Neural cell (in vitro differentiated cells): ENCODE results near the gene SP4. TPM values are rescaled to one million over a fixed set of nuclear protein-coding genes. Genes with fewer than 3 reads are reported as not detected.

Experiments used
- H2AFZ ChIP-seq: fragments of 200-600, 300-800 bp; sonication (generic), shearing (Covaris generic); 2 replicates; pipeline ENCODE4 v1.6.0; 2014; ENCODE audit warnings: low read depth, mild to moderate bottlenecking, antibody characterized with exemption, low read length, moderate library complexity
- H3F3A ChIP-seq: fragments of 200-600 bp; shearing (Covaris generic); 2 replicates; pipeline ENCODE4 v1.6.1; 2016; ENCODE audit warnings: mild to moderate bottlenecking, moderate library complexity, mixed read lengths, antibody characterized with exemption, low read length; ENCODE audit not compliant: insufficient read depth, poor library complexity, severe bottlenecking
- H3K27ac ChIP-seq: fragments of 200-600, 300-800 bp; sonication (generic), shearing (Covaris generic); 2 replicates; pipeline ENCODE4 v1.5.1; 2014; ENCODE audit warnings: mild to moderate bottlenecking, low read length, moderate library complexity
- H3K27me3 ChIP-seq: fragments of 300-800, 200-600 bp; sonication (generic), shearing (Covaris generic); 2 replicates; pipeline ENCODE4 v1.6.0; 2014; ENCODE audit warnings: mild to moderate bottlenecking, low read depth, low read length, moderate library complexity; ENCODE audit not compliant: insufficient read depth
- H3K36me3 ChIP-seq: fragments of 300-800, 200-600 bp; sonication (generic), shearing (Covaris generic); 2 replicates; pipeline ENCODE4 v1.5.1; 2014; ENCODE audit warnings: mild to moderate bottlenecking, antibody characterized with exemption, low read length, moderate library complexity; ENCODE audit not compliant: insufficient read depth
- H3K4me2 ChIP-seq: fragments of 300-800, 200-600 bp; sonication (generic), shearing (Covaris generic); 2 replicates; pipeline ENCODE4 v1.6.0; 2014; ENCODE audit warnings: mild to moderate bottlenecking, low read length
- H3K4me3 ChIP-seq: fragments of 300-800, 200-600 bp; sonication (generic), shearing (Covaris generic); 2 replicates; pipeline ENCODE4 v1.5.1; 2014; ENCODE audit warnings: mild to moderate bottlenecking, low read length, moderate library complexity
- H3K79me2 ChIP-seq: fragments of 200-600 bp; shearing (Covaris generic); replicated peaks from 2 replicates; pipeline ENCODE4 v1.6.0; 2014; ENCODE audit warnings: mild to moderate bottlenecking, low read length, moderate library complexity; ENCODE audit not compliant: insufficient read depth
- H3K9ac ChIP-seq: fragments of 300-800, 200-600 bp; sonication (generic), shearing (Covaris generic); 2 replicates; pipeline ENCODE4 v1.6.1; 2016; ENCODE audit warnings: mild to moderate bottlenecking, low read length, mixed read lengths
- H3K9me2 ChIP-seq: fragments of 200-600 bp; shearing (Covaris generic); 2 replicates; pipeline ENCODE4 v1.6.1; 2016; ENCODE audit warnings: mild to moderate bottlenecking, low read length, mixed read lengths; ENCODE audit not compliant: insufficient read depth
- H3K9me3 ChIP-seq: fragments of 200-600, 300-800 bp; sonication (generic), shearing (Covaris generic); 2 replicates; pipeline ENCODE4 v1.6.1; 2016; ENCODE audit warnings: mild to moderate bottlenecking, mixed run types, low read length, moderate library complexity, mixed read lengths
- H4K20me1 ChIP-seq: fragments of 200-600 bp; shearing (Covaris generic); 2 replicates; pipeline ENCODE4 v1.6.1; 2016; ENCODE audit warnings: mild to moderate bottlenecking, mixed run types; ENCODE audit not compliant: insufficient read depth
- CTCF ChIP-seq: fragments of 450-650 bp; IDR thresholded peaks from 2 replicates; pipeline ENCODE4 v1.5.1; 2014; ENCODE audit warnings: antibody characterized with exemption, mild to moderate bottlenecking, moderate library complexity; ENCODE audit not compliant: poor library complexity, severe bottlenecking
- EP300 ChIP-seq: fragments of 450-650 bp; conservative IDR thresholded peaks from 2 replicates; pipeline ENCODE4 v1.6.1; 2014; ENCODE audit warnings: antibody characterized with exemption, mild to moderate bottlenecking, moderate library complexity; ENCODE audit not compliant: poor library complexity, severe bottlenecking
- EZH2 ChIP-seq: fragments of 200-600, 300-800 bp; shearing (Covaris generic), sonication (generic); IDR thresholded peaks from 2 replicates; pipeline ENCODE4 v1.6.1; 2014; ENCODE audit warnings: antibody characterized with exemption, low read length, borderline replicate concordance, mild to moderate bottlenecking; ENCODE audit not compliant: insufficient read depth, poor library complexity, severe bottlenecking
- MXI1 ChIP-seq: fragments of 450-650 bp; conservative IDR thresholded peaks from 2 replicates; pipeline ENCODE4 v1.6.1; 2014; ENCODE audit warnings: antibody characterized with exemption, mild to moderate bottlenecking; ENCODE audit not compliant: poor library complexity, severe bottlenecking
- POLR2AphosphoS5 ChIP-seq: IDR thresholded peaks from 2 replicates; pipeline ENCODE4 v1.6.1; 2012
- RAD21 ChIP-seq: fragments of 450-650 bp; conservative IDR thresholded peaks from 2 replicates; pipeline ENCODE4 v1.6.1; 2014; ENCODE audit warnings: antibody characterized with exemption, mild to moderate bottlenecking, moderate library complexity
- REST ChIP-seq: IDR thresholded peaks from 2 replicates; pipeline ENCODE4 v1.6.1; 2012; ENCODE audit warnings: borderline replicate concordance
- SMC3 ChIP-seq: fragments of 450-650 bp; conservative IDR thresholded peaks from 2 replicates; pipeline ENCODE4 v1.6.1; 2014; ENCODE audit warnings: antibody characterized with exemption, mild to moderate bottlenecking, moderate library complexity; ENCODE audit not compliant: poor library complexity
- TAF1 ChIP-seq: IDR thresholded peaks from 2 replicates; pipeline ENCODE4 v1.6.1; 2012; ENCODE audit warnings: low read depth
- polyA plus RNA-seq: library from polyadenylated mRNA; depleted of rRNA; stranded (reverse); fragments of >200 nt; gene quantifications from 2 replicates; pipeline ENCODE4 v1.2.3, GENCODE V29; 2014

SP4 gene
- polyA plus RNA-seq, 1 donor from 2014 or later = 27.8 TPM

- no peak overlapping the region for H3K4me2 ChIP-seq
- no peak overlapping the region for H3K4me3 ChIP-seq
- no peak overlapping the region for H3K9ac ChIP-seq
- H4K20me1 ChIP-seq = no peaks in the 10 kb centered on the region
- H3K9me2 ChIP-seq = no peaks in the 10 kb centered on the region
- TF ChIP-seq REST (no peak), TAF1 (no peak)
- H3K36me3 ChIP-seq = peaks cover 3% of the 10 kb centered on the region
- no peak overlapping the region for H2AFZ ChIP-seq
- no peaks in the 10 kb centered on the region for H3K9me3 ChIP-seq
- no peaks in the 10 kb centered on the region for H3F3A ChIP-seq
- no peaks in the 10 kb centered on the region for H3K27me3 ChIP-seq
- H3K27ac ChIP-seq = no peak overlapping the region
- peaks cover 19% of the 10 kb centered on the region for H3K79me2 ChIP-seq
Observed at GRCh38 chr7:21443149-21443841, 15.4 kb downstream of the SP4 start.

DNA sequence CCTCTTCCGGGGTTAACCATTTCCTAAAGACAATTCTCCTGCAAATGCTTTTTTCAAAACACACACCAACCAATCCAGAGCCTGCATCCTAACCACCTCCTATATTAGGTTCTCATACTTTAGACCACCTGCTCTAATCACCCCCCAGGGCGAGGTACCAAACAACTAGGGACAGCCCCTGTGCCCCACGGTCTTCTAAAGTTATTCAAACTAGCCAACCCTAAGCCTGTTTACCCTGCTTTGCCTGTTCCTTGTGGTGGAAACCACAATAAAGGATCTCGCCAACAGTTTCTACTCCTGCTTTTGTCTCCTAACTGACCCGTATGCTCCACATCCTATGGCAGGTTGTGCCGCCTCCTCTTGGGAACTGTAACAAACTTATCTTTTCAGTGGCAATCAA is 21.1 kb downstream of the SP4 start:
- no peak for TF ChIP-seq SMC3
- TF ChIP-seq MXI1 = no peak
- no peak for TF ChIP-seq TAF1
- TF ChIP-seq EP300 = no peak
- TF ChIP-seq EZH2 = no peak
- no peak for TF ChIP-seq RAD21
- no peak for TF ChIP-seq CTCF
- no peak for TF ChIP-seq REST
- no peak for TF ChIP-seq POLR2AphosphoS5
- Histone ChIP-seq H3K4me3 (no peak overlapping the region), H3K36me3 (peaks cover 8% of the 10 kb centered on the region), H3F3A (no peaks in the 10 kb centered on the region), H4K20me1 (no peaks in the 10 kb centered on the region), H3K9me3 (peaks cover 9% of the 10 kb centered on the region), H3K4me2 (no peak overlapping the region), H3K27ac (no peak overlapping the region), H3K79me2 (peaks cover 31% of the 10 kb centered on the region), H2AFZ (no peak overlapping the region), H3K9ac (no peak overlapping the region), H3K9me2 (no peaks in the 10 kb centered on the region), H3K27me3 (no peaks in the 10 kb centered on the region)
